ENCODE data around the gene TAF9B.

- TF ChIP-seq, protein P1, sequence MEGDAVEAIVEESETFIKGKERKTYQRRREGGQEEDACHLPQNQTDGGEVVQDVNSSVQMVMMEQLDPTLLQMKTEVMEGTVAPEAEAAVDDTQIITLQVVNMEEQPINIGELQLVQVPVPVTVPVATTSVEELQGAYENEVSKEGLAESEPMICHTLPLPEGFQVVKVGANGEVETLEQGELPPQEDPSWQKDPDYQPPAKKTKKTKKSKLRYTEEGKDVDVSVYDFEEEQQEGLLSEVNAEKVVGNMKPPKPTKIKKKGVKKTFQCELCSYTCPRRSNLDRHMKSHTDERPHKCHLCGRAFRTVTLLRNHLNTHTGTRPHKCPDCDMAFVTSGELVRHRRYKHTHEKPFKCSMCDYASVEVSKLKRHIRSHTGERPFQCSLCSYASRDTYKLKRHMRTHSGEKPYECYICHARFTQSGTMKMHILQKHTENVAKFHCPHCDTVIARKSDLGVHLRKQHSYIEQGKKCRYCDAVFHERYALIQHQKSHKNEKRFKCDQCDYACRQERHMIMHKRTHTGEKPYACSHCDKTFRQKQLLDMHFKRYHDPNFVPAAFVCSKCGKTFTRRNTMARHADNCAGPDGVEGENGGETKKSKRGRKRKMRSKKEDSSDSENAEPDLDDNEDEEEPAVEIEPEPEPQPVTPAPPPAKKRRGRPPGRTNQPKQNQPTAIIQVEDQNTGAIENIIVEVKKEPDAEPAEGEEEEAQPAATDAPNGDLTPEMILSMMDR (IDR thresholded peaks at IDR 0.05; ENCODE audit: low read depth, low read length) = no peak
- no peak for TF ChIP-seq EZH2phosphoT487 (IDR thresholded peaks at IDR 0.05; ENCODE audit: low read depth)
Observed at GRCh38 chrX:78165425-78165824, 26.0 kb upstream of the TAF9B start.
